IPS-18a (cell line): ENCODE measurements around the gene IL13RA1.

ENCODE experiments used
- H3K27ac ChIP-seq: one replicate; pipeline ENCODE4 v1.5.1; 2013; ENCODE audit warnings: low read length
- H3K27me3 ChIP-seq: one replicate; pipeline ENCODE4 v1.6.1; 2013; ENCODE audit warnings: mild to moderate bottlenecking, low read length; ENCODE audit not compliant: control insufficient read depth, insufficient read depth
- H3K36me3 ChIP-seq: one replicate; pipeline ENCODE4 v1.6.1; 2013; ENCODE audit warnings: low read depth, low read length; ENCODE audit not compliant: control insufficient read depth
- H3K4me1 ChIP-seq: one replicate; pipeline ENCODE4 v1.6.1; 2013; ENCODE audit warnings: low read depth, low read length; ENCODE audit not compliant: control insufficient read depth
- H3K4me3 ChIP-seq: one replicate; pipeline ENCODE4 v1.5.1; 2013; ENCODE audit warnings: low read length
- H3K9ac ChIP-seq: one replicate; pipeline ENCODE4 v1.6.1; 2013; ENCODE audit warnings: mild to moderate bottlenecking, low read length, moderate library complexity
- H3K9me3 ChIP-seq: one replicate; pipeline ENCODE4 v1.6.1; 2013; ENCODE audit warnings: low read depth, low read length; ENCODE audit not compliant: control insufficient read depth

Gene IL13RA1

DNA sequence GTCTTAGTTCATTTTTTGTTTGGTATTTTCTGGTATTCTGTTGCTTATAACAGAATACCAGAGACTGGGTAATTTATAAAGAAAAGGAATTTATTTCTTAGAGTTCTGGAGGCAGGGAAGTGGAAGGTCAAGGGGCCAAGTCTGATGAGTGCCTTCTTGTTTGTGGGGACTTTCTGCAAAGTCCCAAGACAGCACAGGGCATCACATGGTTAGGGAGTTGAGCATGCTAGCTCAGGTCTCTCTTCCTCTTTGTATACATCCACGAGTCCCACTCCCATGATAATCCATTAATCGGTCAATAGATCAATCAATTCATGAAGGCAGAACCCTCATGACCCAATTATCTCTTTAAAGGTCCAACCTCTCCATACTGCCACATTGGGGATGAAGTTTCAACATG lies 31.1 kb downstream of the IL13RA1 start:
- Histone ChIP-seq H3K4me3 (no peak overlapping the region), H3K27me3 (no peaks in the 10 kb centered on the region), H3K27ac (no peak overlapping the region)

DNA sequence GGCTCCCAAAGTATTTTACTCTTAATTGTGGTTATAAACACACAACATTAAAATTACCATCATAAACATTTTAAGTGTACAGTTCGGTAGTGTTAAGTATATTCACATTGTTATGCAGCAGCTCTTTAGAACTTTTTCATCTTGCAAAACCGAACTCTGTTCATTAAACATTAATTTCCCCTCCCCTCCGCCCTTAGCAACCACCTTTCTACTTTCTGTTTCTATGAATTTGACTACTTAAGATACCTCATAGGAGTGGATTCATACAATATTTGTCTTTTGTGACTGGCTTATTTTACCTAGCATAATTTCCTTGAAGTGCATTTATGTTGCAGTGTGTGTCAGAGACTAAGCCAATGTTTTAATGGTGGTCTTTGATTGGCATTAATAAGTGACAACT lies 32.6 kb downstream of the IL13RA1 start:
- no peak overlapping the region for H3K9ac ChIP-seq
- no peaks in the 10 kb centered on the region for H3K27me3 ChIP-seq
- no peaks in the 10 kb centered on the region for H3K36me3 ChIP-seq
- H3K4me1 ChIP-seq = peaks cover 6% of the 10 kb centered on the region
- peaks cover 13% of the 10 kb centered on the region for H3K9me3 ChIP-seq
- H3K4me3 ChIP-seq = no peak overlapping the region
- H3K27ac ChIP-seq = no peak overlapping the region

More for the DNA sequence above, 31.1 kb downstream of the IL13RA1 start:
- H3K4me1 ChIP-seq = no peaks in the 10 kb centered on the region
- H3K36me3 ChIP-seq = no peaks in the 10 kb centered on the region
- H3K9ac ChIP-seq = no peak overlapping the region
- peaks cover 13% of the 10 kb centered on the region for H3K9me3 ChIP-seq

DNA sequence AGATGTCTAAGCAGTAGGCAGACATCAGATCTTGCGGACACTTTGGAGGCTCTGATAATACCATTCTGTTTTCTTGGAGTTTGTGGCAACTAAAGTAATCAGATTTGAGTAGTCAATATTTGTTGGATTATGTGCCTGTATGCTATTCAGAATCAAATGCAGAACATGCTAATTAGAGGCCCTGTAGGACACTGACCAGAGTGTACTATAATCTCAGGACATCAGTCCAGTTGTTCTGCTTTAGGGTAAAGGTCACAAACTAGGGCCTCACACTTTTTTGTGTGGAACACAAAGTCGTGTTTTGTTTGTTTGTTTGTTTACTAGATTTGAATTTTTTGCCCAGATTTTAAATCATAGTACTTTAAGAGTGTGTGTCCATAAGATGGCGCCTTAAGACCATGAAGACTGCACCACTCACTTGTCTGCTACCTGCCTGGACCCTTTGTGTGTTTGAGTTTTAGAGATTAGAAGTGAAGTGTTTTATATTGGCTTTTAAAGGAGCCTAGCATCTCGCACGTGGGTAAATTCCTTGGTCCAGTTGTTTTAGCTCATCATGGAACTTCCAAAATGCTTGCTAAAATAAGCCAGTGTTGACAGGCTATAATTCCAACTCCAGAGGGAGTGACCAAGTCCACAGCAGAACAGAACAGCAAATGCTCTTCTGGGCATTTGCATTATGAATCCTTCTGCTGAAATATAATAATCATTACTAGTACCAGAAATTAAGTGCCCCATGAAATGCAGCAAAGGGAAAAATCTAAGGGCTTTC lies 34.7 kb downstream of the IL13RA1 start:
- no peaks in the 10 kb centered on the region for H3K36me3 ChIP-seq
- peaks cover 6% of the 10 kb centered on the region for H3K4me1 ChIP-seq
- H3K9me3 ChIP-seq = peaks cover 8% of the 10 kb centered on the region

DNA sequence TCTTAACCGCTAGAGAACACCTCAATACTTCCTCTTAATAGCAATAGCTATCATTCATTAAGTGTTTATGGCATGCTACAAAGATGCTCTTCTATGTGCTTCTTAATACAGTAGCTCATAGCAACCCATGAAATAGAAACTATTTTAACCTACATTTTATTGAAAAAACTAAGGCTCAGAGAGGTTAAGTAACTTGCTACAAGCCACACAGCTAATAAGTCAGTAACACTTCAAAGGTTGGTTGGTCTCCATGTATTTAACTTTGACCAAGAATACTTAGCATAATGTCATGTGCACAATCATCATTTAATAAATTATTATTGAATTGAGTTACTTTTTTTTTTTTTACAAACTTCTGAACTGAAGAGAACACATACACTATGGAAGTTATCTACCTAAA lies 36.1 kb downstream of the IL13RA1 start:
- Histone ChIP-seq H3K36me3 (no peaks in the 10 kb centered on the region), H3K27me3 (no peaks in the 10 kb centered on the region), H3K4me1 (peaks cover 6% of the 10 kb centered on the region), H3K27ac (no peak overlapping the region), H3K4me3 (no peak overlapping the region), H3K9me3 (peaks cover 3% of the 10 kb centered on the region), H3K9ac (no peak overlapping the region)

More for the DNA sequence above, 34.7 kb downstream of the IL13RA1 start:
- H3K4me3 ChIP-seq = no peak overlapping the region
- no peak overlapping the region for H3K9ac ChIP-seq
- H3K27ac ChIP-seq = no peak overlapping the region
- H3K27me3 ChIP-seq = no peaks in the 10 kb centered on the region

DNA sequence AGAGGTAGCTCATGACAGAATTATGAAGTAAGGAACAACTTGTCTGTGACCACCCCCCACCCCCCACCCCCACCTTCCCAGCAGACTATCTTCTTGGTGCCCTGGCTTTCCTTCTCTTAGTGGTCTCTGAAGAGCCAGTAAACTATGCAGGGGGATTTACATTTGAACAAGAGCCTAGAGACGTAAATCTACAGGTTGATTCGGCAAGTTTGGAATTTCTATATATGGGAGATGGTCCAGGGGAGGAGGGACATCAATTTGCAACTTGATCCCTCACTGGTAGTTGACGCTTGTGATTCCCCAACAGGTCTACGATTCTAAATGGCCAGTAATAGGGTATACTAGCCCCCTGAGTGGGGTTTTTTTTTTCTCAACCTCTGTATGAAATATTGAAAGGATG lies 36.7 kb downstream of the IL13RA1 start:
- peaks cover 3% of the 10 kb centered on the region for H3K9me3 ChIP-seq
- no peaks in the 10 kb centered on the region for H3K36me3 ChIP-seq

DNA sequence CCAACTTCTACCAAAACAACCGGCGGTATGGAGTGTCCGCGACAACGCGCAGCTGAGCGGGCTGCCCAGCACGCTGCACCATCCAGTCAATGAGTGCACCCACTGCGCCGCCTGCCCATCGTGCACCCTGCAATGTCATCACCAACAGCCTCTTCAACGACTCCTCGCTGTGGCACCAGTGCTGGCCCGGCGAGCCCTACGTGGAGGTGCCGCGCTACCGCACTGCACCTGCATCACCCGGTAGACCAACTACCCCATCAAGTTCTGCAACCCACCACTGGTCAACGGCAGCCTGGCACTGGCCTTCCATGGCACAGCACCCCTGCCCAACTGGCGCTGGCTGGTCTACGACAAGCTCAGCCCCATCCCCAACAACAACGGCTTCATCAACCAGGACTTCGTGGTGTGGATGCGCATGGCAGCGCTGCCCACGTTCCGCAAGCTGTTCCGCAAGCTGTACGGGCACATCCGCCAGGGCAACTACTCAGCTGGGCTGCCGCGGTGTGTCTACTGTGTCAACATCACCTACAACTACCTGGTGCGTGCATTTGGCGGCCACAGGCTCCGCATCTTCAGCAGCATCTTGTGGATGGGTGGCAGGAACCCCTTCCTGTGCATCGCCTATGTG lies 42.8 kb downstream of the IL13RA1 start:
- Histone ChIP-seq H3K9ac (no peak overlapping the region), H3K27ac (no peak overlapping the region), H3K9me3 (no peaks in the 10 kb centered on the region), H3K4me3 (no peak overlapping the region), H3K36me3 (no peaks in the 10 kb centered on the region), H3K4me1 (no peaks in the 10 kb centered on the region), H3K27me3 (no peaks in the 10 kb centered on the region)

More for the DNA sequence above, 36.7 kb downstream of the IL13RA1 start:
- no peaks in the 10 kb centered on the region for H3K27me3 ChIP-seq
- no peak overlapping the region for H3K27ac ChIP-seq
- peaks cover 6% of the 10 kb centered on the region for H3K4me1 ChIP-seq
- H3K9ac ChIP-seq = no peak overlapping the region
- H3K4me3 ChIP-seq = no peak overlapping the region

DNA sequence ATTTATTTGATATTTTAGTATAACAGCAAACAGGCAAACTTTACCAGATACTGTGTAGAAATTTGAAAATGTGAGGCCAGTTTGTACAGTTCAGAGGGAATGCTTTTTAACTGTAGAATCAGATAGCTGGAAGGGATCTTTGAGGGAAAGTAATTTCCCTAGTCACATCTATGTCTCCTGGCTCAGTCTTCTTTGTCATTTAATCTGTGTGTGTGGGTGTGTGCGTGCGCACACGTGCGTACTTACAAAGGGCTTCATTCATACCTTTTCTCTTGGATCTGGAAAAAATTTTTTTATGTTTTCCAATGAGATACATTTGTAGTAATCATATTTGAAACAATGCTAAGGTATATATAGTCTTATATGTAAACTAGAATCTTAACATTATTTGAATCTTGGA lies 44.6 kb downstream of the IL13RA1 start:
- H3K4me3 ChIP-seq = no peak overlapping the region
- H3K27me3 ChIP-seq = no peaks in the 10 kb centered on the region
- no peaks in the 10 kb centered on the region for H3K36me3 ChIP-seq
- H3K9ac ChIP-seq = no peak overlapping the region
- H3K4me1 ChIP-seq = no peaks in the 10 kb centered on the region
- H3K27ac ChIP-seq = no peak overlapping the region
- no peaks in the 10 kb centered on the region for H3K9me3 ChIP-seq

DNA sequence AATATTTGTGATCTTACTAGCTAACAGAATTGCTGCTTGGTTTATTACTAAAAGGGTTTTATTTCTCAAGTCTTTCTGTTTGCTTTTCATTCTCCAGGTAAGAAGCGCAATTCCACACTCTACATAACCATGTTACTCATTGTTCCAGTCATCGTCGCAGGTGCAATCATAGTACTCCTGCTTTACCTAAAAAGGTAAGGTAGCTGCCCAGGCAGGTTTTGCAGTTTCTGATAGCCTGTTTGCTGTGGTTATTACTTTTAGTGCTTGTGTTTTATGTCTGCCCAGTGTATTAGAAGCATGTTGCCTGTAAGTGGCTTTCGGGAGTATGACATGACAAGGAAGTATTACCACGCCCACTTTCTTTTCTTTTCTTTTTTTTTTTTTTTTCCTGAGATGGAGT lies 46.4 kb downstream of the IL13RA1 start:
- no peak overlapping the region for H3K27ac ChIP-seq
- H3K9me3 ChIP-seq = peaks cover 4% of the 10 kb centered on the region
- no peaks in the 10 kb centered on the region for H3K36me3 ChIP-seq
- no peak overlapping the region for H3K4me3 ChIP-seq
- no peak overlapping the region for H3K9ac ChIP-seq
- H3K4me1 ChIP-seq = no peaks in the 10 kb centered on the region
- H3K27me3 ChIP-seq = no peaks in the 10 kb centered on the region

DNA sequence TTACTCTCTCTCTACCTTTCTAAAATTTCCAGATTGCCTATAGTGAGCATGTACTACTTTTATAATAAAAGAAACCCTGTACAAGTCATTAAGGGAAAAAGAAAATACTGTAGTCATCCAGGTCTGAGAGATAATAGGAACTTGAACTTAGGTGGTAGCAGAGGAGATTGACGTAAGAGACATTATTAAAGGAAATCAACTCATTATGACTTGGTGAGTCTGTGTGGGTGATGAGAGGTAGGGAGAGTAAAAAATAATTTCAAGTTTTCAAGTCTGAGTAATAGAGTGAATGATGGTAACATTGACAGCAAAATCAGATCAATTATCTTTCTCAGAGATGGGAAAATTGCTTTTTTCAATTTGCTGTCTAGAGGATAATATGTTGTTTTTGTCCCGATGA lies 52.2 kb downstream of the IL13RA1 start:
- H3K4me1 ChIP-seq = no peaks in the 10 kb centered on the region
- no peaks in the 10 kb centered on the region for H3K36me3 ChIP-seq
- H3K9me3 ChIP-seq = peaks cover 19% of the 10 kb centered on the region
- H3K27ac ChIP-seq = no peak overlapping the region
- no peak overlapping the region for H3K9ac ChIP-seq
- H3K27me3 ChIP-seq = no peaks in the 10 kb centered on the region
- H3K4me3 ChIP-seq = no peak overlapping the region

DNA sequence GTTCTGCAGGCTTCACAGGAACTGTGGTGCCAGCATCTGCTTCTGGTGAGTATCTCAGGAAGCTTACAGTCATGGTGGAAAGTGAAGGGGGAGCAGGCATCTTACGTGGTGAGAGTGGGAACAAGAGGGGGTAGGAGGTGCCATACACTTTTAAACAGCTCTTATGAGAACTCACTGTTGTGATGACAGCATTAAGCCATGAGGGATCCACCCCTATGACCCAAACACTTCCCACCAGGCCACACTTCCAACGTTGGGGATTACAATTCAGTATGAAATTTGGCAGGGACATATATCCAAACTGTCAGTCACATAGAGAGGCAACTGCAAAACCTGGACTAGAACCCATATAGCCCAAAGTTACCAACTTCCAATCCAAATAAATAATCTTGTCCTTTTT lies 53.1 kb downstream of the IL13RA1 start:
- Histone ChIP-seq H3K27me3 (no peaks in the 10 kb centered on the region), H3K4me1 (no peaks in the 10 kb centered on the region), H3K27ac (no peak overlapping the region), H3K9ac (no peak overlapping the region), H3K4me3 (no peak overlapping the region), H3K36me3 (no peaks in the 10 kb centered on the region), H3K9me3 (peaks cover 19% of the 10 kb centered on the region)

DNA sequence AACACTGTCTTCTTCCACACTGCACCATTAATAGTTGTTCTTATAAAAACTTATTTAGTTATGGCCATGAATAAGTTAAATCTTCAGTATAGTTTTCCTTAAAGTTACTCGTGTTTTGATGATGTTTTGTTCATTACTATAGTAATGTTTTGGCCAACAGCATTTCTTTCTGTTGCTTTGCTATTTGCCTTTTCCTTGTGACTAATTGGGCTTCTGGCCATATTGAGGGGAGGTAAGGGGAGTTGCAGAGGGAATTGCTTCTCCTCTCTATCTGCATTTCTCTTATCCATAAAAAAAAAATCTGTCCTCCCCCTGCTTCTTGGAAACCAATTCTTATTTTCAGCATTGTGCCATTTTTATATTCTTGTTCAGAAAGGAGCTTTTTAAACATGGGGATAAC lies 53.5 kb downstream of the IL13RA1 start:
- Histone ChIP-seq H3K27ac (no peak overlapping the region), H3K36me3 (no peaks in the 10 kb centered on the region)

More for the DNA sequence above, 53.5 kb downstream of the IL13RA1 start:
- no peaks in the 10 kb centered on the region for H3K27me3 ChIP-seq
- H3K4me1 ChIP-seq = no peaks in the 10 kb centered on the region
- H3K9me3 ChIP-seq = peaks cover 19% of the 10 kb centered on the region
- H3K9ac ChIP-seq = no peak overlapping the region
- H3K4me3 ChIP-seq = no peak overlapping the region
